Forelimb muscle (tissue), 1 donor: ENCODE results near the gene BAIAP2L1. TPM values are rescaled to one million over a fixed set of nuclear protein-coding genes. Genes with fewer than 3 reads are reported as not detected.
A peak's percentile ranks its signal among the peaks of the same experiment; 100 is the strongest.

Experiments
- DNase-seq: peaks from one replicate; pipeline ENCODE4 v3.0.0-alpha.2; 2013; ENCODE audit warnings: low read depth
- polyA plus RNA-seq: library from polyadenylated mRNA; unstranded; fragments of 120-200 nt; gene quantifications from one replicate; pipeline ENCODE4 v1.2.1, GENCODE V29; 2013; ENCODE audit not compliant: insufficient read length

The BAIAP2L1 gene
- polyA plus RNA-seq, 1 donor = 6.8 TPM

- DNase-seq = no peak
These were observed 124.6 kb downstream of the BAIAP2L1 start for GRCh38 chr7:98276241-98276761.

- no peak for DNase-seq
These were observed 133.6 kb downstream of the BAIAP2L1 start for GRCh38 chr7:98267303-98267702.

- no peak for DNase-seq
These were observed 134.1 kb downstream of the BAIAP2L1 start for GRCh38 chr7:98266840-98267239.

GRCh38 chr7:98265841-98266271 is 135.0 kb downstream of the BAIAP2L1 start:
- no peak for DNase-seq

DNA sequence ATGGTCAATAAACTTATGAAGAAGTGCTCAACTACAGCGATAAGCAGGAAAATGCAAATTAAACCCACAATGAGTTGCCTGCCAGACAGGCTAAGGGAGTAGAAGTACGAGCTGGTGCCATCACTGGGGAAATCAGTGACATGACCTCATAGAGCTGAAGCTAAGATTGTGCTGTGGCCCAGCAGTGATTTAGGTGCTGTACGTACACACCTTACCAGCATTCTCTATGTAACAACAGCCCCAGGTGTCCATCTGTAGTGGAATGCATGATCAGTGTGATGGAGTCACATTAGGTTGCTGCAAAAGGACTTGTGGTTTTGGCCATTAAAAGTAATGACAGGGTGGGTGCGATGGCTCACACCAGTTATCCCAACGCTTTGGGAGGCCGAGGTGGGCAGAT is 143.2 kb downstream of the BAIAP2L1 start:
- DNase-seq = no peak

- no peak for DNase-seq
These were observed 144.5 kb downstream of the BAIAP2L1 start for GRCh38 chr7:98256431-98256830.

GRCh38 chr7:98254951-98255610 is 145.8 kb downstream of the BAIAP2L1 start:
- DNase-seq = no peak

- DNase-seq = no peak
These were observed 146.4 kb downstream of the BAIAP2L1 start for GRCh38 chr7:98254516-98254915.

DNA sequence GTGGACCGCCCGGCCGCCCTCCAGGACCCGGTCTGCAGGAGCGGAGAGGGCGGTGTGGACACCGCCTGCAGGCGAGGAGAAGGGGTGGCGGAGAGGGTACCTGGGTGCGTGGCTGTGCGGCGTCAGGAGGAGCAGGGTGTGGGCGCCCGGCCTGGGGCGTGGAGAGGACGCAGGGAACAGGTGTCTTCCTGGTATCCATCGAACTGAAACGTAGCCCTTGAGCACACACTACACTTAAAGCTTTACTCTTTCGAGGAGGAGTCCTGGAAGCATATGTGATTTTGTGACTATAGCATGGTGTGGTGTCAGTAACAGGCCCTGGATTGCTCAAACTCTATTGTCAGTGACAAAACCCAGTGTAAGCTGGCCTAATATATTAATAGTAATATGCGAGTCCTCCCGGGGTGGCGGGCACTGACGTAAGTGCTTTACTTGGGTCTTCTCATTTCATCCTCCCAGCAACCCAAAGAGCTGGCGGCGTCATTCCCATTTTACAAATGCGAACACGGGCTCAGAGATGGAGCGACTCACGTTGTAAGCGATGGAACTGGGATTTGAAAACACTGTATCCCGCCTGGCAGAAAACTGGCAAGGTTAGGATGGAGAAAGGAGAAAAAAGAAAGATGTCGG is 148.3 kb downstream of the BAIAP2L1 start:
- no peak for DNase-seq

DNA sequence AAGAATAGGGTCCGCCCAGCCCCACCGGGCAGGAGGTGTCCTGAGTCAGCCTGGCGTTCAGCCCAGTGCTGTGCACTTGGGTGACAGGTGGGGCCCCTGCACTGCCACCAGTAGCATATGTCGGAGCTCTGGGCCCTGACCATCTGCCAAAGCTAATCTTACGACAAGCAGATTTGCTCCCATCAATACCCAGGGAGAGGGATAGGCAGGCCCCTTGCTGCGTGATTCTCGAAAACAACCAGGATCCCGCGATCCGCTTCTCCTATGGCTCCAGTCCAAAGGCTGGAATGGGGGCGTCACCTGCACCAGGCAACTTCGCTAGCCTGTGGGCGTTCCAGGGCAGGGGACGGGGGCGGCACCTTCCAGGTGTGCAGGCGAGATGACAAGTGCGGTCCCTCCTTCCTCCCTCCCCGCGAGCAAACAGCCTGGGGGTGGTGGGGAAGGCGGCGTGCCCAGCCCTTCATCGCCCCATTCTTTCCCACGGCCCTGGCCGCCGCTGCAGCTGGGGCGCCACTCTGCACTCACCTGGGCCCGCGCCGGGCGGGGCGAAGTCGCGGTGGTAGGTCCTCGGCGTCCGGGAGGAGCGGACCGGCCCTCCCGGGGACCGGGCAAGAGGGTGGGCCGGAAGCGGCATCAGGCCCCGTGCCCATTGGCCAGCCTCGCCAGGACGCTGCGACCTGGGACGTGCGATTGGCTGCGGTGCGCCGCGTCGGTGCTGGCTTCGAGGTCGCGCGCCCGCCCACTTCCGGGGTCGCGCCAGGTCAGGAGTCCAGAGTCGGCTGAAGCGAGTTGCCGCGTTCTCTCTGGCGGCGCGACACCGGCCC is 149.1 kb downstream of the BAIAP2L1 start, which contains the start of gene TECPR1:
Gene TECPR1 (minus strand): TSS at position 632 of the 824 bp plus-strand sequence. CDS start 6,086 bp downstream, outside the sequence.
- peak; percentile 60 for DNase-seq

- no peak for DNase-seq
These were observed 149.7 kb downstream of the BAIAP2L1 start for GRCh38 chr7:98251231-98251600.

- no peak for DNase-seq
These were observed 150.1 kb downstream of the BAIAP2L1 start for GRCh38 chr7:98250789-98251188.

DNA sequence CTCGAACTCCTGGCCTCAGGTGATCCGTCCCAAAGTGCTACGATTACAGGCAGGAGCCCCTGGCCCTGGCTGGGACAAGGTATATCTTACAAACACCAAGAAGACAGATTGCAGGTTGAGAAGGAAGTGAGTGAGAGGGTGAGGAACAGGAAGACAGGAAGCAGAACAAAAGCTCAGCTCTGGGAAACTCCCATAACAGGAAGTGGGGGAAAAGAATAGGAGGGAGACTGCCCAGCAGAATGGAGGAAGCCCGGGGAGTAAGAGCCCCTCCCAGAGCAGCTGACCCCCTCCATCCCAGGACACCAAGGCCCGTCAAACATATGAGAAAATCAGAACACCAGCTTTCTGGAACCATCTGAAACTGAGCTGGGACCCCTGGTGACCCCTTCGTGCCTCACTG is 151.8 kb downstream of the BAIAP2L1 start:
- no peak for DNase-seq

GRCh38 chr7:98248156-98248555 is 152.7 kb downstream of the BAIAP2L1 start:
- DNase-seq = no peak

DNA sequence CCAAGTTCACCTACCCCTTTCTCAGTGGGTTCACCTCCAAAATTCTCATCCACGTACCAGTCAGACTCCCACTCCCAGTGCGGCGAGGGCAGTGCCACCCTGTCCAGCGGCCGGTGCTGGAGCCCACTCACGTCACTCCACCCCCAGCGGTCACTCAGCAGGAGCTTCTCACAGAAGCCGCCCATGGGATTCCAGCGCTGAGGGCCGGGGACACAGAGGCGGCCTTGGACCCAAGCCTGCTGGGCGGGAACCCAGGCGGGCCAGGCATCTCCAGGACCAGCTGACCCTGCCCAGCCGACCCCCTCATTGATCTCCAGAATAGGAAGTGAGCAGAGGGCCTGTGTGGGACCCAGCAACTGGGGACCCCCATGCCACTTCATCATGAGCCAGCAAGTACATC is 156.0 kb downstream of the BAIAP2L1 start:
- DNase-seq = no peak

DNA sequence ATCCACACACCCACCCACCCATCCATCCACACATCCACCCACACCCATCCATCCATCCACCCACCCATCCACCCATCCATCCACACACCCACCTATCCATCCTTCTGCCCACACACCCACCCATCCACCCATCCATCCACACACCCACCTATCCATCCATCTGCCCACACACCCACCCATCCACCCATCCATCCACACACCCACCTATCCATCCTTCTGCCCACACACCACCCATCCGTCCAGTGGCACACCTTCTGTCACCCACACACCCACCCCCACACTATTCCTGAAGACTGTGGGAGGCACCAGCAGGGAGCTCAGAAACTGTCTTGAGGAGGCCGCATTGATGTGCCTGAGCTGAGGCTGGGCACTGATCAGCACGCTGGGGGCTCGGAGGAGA is 158.0 kb downstream of the BAIAP2L1 start:
- DNase-seq = no peak

DNA sequence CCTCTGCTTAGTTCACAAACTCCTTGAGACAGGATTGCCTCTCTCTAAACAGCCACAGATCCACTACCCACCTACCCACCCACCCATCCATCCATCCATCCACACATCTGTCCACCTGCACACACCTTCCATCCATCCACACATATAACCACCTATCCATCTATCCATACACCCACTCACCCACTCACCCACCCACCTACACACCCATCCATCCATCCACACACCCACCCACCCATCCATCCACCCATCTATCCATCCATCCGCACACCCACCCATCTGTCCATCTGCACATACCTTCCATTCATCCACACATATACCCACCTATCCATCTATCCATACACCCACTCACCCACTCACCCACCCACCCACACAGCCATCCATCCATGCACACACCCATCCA is 158.5 kb downstream of the BAIAP2L1 start:
- no peak for DNase-seq

DNA sequence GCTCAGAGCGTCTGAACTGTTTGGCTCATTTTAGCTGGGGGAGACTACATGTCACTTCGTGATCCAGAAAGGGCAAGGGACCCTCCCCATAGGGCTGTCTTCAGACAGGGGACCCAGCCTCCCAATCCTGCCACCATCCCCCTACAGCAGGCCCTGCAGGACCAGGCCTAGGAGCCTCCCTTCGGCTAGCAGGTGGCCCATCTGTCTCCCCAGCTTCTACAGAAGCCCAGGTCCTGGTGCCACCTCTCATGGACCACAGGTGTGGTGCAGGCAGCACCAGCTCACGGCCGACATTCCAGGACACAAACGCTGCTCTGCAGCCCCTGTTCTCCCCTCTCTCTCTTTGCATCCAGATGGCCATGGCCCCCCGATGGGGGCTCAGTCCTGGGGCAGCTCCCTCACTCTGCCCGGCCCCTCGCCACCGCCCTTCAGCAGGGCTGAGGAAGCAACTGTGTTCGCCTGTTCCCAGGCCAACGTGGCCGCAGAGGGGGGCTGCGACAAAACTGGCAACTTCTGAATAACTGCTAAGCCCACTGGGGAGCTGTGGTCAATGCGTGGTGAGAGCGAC is 159.1 kb downstream of the BAIAP2L1 start:
- DNase-seq = no peak
